Thyroid gland (tissue), 4 donors: ENCODE measurements around the gene ACAD9. TPM values are rescaled to one million over a fixed set of nuclear protein-coding genes. Genes with fewer than 3 reads are reported as not detected.

Experiments
- DNase-seq, 2 donors: peaks; one replicate each; pipeline ENCODE4 v3.0.0-alpha.2; 2019
- H3K27ac ChIP-seq, 3 donors: fragments of 200-600 bp; sonication (generic); 1 replicate in 2 of 3; 2 replicates in 1 of 3; pipeline ENCODE4 v1.5.1; 2016 to 2019; ENCODE audit warnings: mild to moderate bottlenecking in 1 of 3, moderate library complexity in 1 of 3
- H3K27me3 ChIP-seq: fragments of 200-600 bp; sonication (generic); one replicate; pipeline ENCODE4 v1.5.1; 2019
- H3K36me3 ChIP-seq, 2 donors: fragments of 200-600 bp; sonication (generic); one replicate each; pipeline ENCODE4 v1.5.1; 2016 to 2019
- H3K4me1 ChIP-seq, 2 donors: fragments of 200-600 bp; sonication (generic); one replicate each; pipeline ENCODE4 v1.5.1; 2017 to 2019
- H3K4me3 ChIP-seq, 3 donors: fragments of 200-600 bp; sonication (generic); replicated peaks in 1 of 3; 1 replicate in 2 of 3; 2 replicates in 1 of 3; pipeline ENCODE4 v1.5.1; 2016; ENCODE audit warnings: mild to moderate bottlenecking in 1 of 3
- H3K9me3 ChIP-seq: fragments of 200-600 bp; sonication (generic); one replicate; pipeline ENCODE4 v1.5.1; 2017
- POLR2A ChIP-seq, 2 donors: fragments of 450-650 bp; IDR thresholded peaks; one replicate each; pipeline ENCODE4 v1.6.1; 2017; ENCODE audit warnings: antibody characterized with exemption in 2 of 2, mild to moderate bottlenecking in 2 of 2, moderate library complexity in 1 of 2
- WGBS, 2 donors: methylation state at CpG; one replicate each; pipeline ENCODE4 v1.1.5; 2017; 5-methylcytosine and 5-hydroxymethylcytosine counted together
- intact Hi-C: fragments of 100-400 bp; cut with DNase I; formaldehyde crosslinking; loops from one replicate; pipeline ENCODE4 v1.15.1; 2023
- small RNA-seq: library from RNA; depleted of rRNA; stranded (forward); fragments of <200 nt; gene quantifications from one replicate; pipeline ENCODE3, GENCODE V24; 2016
- total RNA-seq, 4 donors: library from RNA; depleted of rRNA; stranded (reverse); fragments of >200 nt; gene quantifications; one replicate each; pipeline ENCODE4 v1.2.3, GENCODE V29; 2016
- TF ChIP-seq, protein P1 (sequence below), 6 experiments: fragments of 200-600 bp in 3 of 6; fragments of 450-650 bp in 3 of 6; sonication (generic) in 3 of 6; IDR thresholded peaks; one replicate each; pipeline ENCODE4 v1.5.1; 2016 to 2019; ENCODE audit warnings: antibody characterized with exemption in 6 of 6, mild to moderate bottlenecking in 2 of 6, inconsistent platforms in 1 of 6, moderate library complexity in 1 of 6

ACAD9 gene
- total RNA-seq, 4 donors from 2014 or later, result 38.4 to 78.8 (median 61.0) TPM

GRCh38 chr3:128956440-128956839, 77.0 kb downstream of the ACAD9 start:
- H3K27me3 ChIP-seq, result no peaks in the 10 kb centered on the region
- TF ChIP-seq, protein P1, sequence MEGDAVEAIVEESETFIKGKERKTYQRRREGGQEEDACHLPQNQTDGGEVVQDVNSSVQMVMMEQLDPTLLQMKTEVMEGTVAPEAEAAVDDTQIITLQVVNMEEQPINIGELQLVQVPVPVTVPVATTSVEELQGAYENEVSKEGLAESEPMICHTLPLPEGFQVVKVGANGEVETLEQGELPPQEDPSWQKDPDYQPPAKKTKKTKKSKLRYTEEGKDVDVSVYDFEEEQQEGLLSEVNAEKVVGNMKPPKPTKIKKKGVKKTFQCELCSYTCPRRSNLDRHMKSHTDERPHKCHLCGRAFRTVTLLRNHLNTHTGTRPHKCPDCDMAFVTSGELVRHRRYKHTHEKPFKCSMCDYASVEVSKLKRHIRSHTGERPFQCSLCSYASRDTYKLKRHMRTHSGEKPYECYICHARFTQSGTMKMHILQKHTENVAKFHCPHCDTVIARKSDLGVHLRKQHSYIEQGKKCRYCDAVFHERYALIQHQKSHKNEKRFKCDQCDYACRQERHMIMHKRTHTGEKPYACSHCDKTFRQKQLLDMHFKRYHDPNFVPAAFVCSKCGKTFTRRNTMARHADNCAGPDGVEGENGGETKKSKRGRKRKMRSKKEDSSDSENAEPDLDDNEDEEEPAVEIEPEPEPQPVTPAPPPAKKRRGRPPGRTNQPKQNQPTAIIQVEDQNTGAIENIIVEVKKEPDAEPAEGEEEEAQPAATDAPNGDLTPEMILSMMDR (IDR thresholded peaks at IDR 0.05), result no peak
- TF ChIP-seq POLR2A (IDR thresholded peaks at IDR 0.05), result no peak
- H3K36me3 ChIP-seq, result no peaks in the 10 kb centered on the region
- no peak for DNase-seq
- intact Hi-C loops, result no loop called here
- H3K4me3 ChIP-seq, result no peak overlapping the region
- no peaks in the 10 kb centered on the region for H3K4me1 ChIP-seq
- H3K27ac ChIP-seq, result no peak overlapping the region
- WGBS, 2 donors, result 98% methylated on average over 2 of the region's 2 CpGs
- H3K9me3 ChIP-seq, result no peaks in the 10 kb centered on the region

Small RNA genes lying within 50 kb of the gene (small RNA-seq; reads per million reads assigned to genes)
- gene AC112484.4, result not detected

Other genes starting within 250 kb of the ACAD9 start
- gene RPN1, start 228.8 kb upstream of the ACAD9 start, total RNA-seq, result 100 to 1,000 TPM; 368 to 750 (median 528) TPM
- gene RAB7A, start 153.4 kb upstream of the ACAD9 start, total RNA-seq, result 100 to 1,000 TPM in 3 of 4 donors, 10 to 100 TPM in 1; 98.9 to 114 (median 110) TPM
- 1 to 10 TPM in 1 of 4 donors, under 1 TPM in 3; 0.40 to 2.5 (median 0.57) TPM for gene CFAP92, start 114.5 kb downstream of the ACAD9 start, total RNA-seq
- 10 to 100 TPM in 2 of 4 donors, 1 to 10 TPM in 2; 3.6 to 16.8 (median 9.9) TPM for gene EFCC1, start 121.7 kb downstream of the ACAD9 start, total RNA-seq
- gene GP9, start 181.2 kb downstream of the ACAD9 start, total RNA-seq, result not detected
- gene RAB43, start 242.2 kb downstream of the ACAD9 start, total RNA-seq, result 10 to 100 TPM; 22.8 to 34.4 (median 26.1) TPM